ENCODE data around the gene TTC31. TPM values are rescaled to one million over a fixed set of nuclear protein-coding genes. Genes with fewer than 3 reads are reported as not detected.
"Not testable (repeated sequence)": the region's sequence is repeated elsewhere in the genome, so short reads cannot be mapped to it uniquely, and the experiment has no call there.

TTC31 gene
- total RNA-seq, 1 experiment from 2014 or later = 25.8 TPM

- peak overlapping the region; percentile 75 for H3K27ac ChIP-seq (ENCODE audit: low read depth, low read length, poor library complexity, severe bottlenecking)
- CTCF ChIA-PET = no interaction called here
- intact Hi-C loops (cut with micrococcal nuclease; ENCODE audit: unreplicated experiment) = no loop called here
Measured at GRCh38 chr2:74464406-74464805, 18.5 kb upstream of the TTC31 start.

GRCh38 chr2:74470742-74471141, 12.1 kb upstream of the TTC31 start:
- intact Hi-C loops (cut with micrococcal nuclease; ENCODE audit: unreplicated experiment); BruUV-seq (replicated peaks); H3K4me3 ChIP-seq (ENCODE audit: low read depth, low read length, poor library complexity, severe bottlenecking); H3K27ac ChIP-seq (ENCODE audit: low read depth, low read length, poor library complexity, severe bottlenecking); CTCF ChIA-PET; H3K27me3 ChIP-seq (replicated peaks; ENCODE audit: insufficient read depth, low read depth, low read length, poor library complexity); DNase-seq (ENCODE audit: low spot score); H3K9me3 ChIP-seq (ENCODE audit: low read depth, low read length, poor library complexity, severe bottlenecking); H3K4me1 ChIP-seq (ENCODE audit: insufficient read depth, low read length, poor library complexity, severe bottlenecking): not testable (repeated sequence)
- peaks cover 11% of the 10 kb centered on the region for H3K36me3 ChIP-seq (ENCODE audit: insufficient read depth, low read length, poor library complexity, severe bottlenecking)
- POLR2A ChIA-PET (ENCODE audit: low non-redundant PET) = interaction anchor here (0.7 kb wide), 1 partner anchor 89 kb away, joined by 26 read pairs; no protein-coding TSS in a partner anchor

More at GRCh38 chr2:74464406-74464805, 18.5 kb upstream of the TTC31 start:
- TF ChIP-seq EZH2 (IDR thresholded peaks at IDR 0.05; ENCODE audit: borderline replicate concordance, low read depth, low read length, poor library complexity, severe bottlenecking) (no peak), CTCF (conservative IDR thresholded peaks at IDR 0.05; ENCODE audit: low read depth, low read length) (no peak)
- no TSS peak for BruUV-seq (replicated peaks)
- peak overlapping the region; percentile 72 for H3K4me3 ChIP-seq (ENCODE audit: low read depth, low read length, poor library complexity, severe bottlenecking)
- H3K27me3 ChIP-seq (replicated peaks; ENCODE audit: insufficient read depth, low read depth, low read length, poor library complexity) = no peaks in the 10 kb centered on the region
- H3K4me1 ChIP-seq (ENCODE audit: insufficient read depth, low read length, poor library complexity, severe bottlenecking) = peaks cover 5% of the 10 kb centered on the region
- POLR2A ChIA-PET (ENCODE audit: low non-redundant PET) = no interaction called here
- no peaks in the 10 kb centered on the region for H3K9me3 ChIP-seq (ENCODE audit: low read depth, low read length, poor library complexity, severe bottlenecking)
- peaks cover 18% of the 10 kb centered on the region for H3K36me3 ChIP-seq (ENCODE audit: insufficient read depth, low read length, poor library complexity, severe bottlenecking)
- DNase-seq (ENCODE audit: low spot score) = no peak

- ChIA-PET POLR2A (ENCODE audit: low non-redundant PET) (interaction anchor here (0.7 kb wide), 1 partner anchor 88 kb away, joined by 26 read pairs; no protein-coding TSS in a partner anchor), CTCF (no interaction called here)
- Histone ChIP-seq H3K4me3 (ENCODE audit: low read depth, low read length, poor library complexity, severe bottlenecking) (peak overlapping the region; percentile 59), H3K4me1 (ENCODE audit: insufficient read depth, low read length, poor library complexity, severe bottlenecking) (peaks cover 7% of the 10 kb centered on the region), H3K9me3 (ENCODE audit: low read depth, low read length, poor library complexity, severe bottlenecking) (no peaks in the 10 kb centered on the region), H3K36me3 (ENCODE audit: insufficient read depth, low read length, poor library complexity, severe bottlenecking) (peaks cover 11% of the 10 kb centered on the region), H3K27ac (ENCODE audit: low read depth, low read length, poor library complexity, severe bottlenecking) (peak overlapping the region; percentile 88), H3K27me3 (replicated peaks; ENCODE audit: insufficient read depth, low read depth, low read length, poor library complexity) (no peaks in the 10 kb centered on the region)
- TF ChIP-seq CTCF (conservative IDR thresholded peaks at IDR 0.05; ENCODE audit: low read depth, low read length) (no peak), EZH2 (IDR thresholded peaks at IDR 0.05; ENCODE audit: borderline replicate concordance, low read depth, low read length, poor library complexity, severe bottlenecking) (no peak)
- BruUV-seq (replicated peaks) = no TSS peak
- no peak for DNase-seq (ENCODE audit: low spot score)
- intact Hi-C loops (cut with micrococcal nuclease; ENCODE audit: unreplicated experiment) = no loop called here
Measured at GRCh38 chr2:74471332-74472065, 11.4 kb upstream of the TTC31 start.
